GM21447 (cell line): ENCODE results near the gene FLAD1.
"Not testable (repeated sequence)": the region's sequence is repeated elsewhere in the genome, so short reads cannot be mapped to it uniquely, and the experiment has no call there.

Source experiments
- ATAC-seq: cut with Tn5 transposase; IDR thresholded peaks from one replicate; pipeline ENCODE4 v1.9.1; 2021; ENCODE audit not compliant: unreplicated experiment

FLAD1 gene

GRCh38 chr1:154988058-154988954 lies 5.2 kb downstream of the FLAD1 start:
- ATAC-seq: no peak

DNA sequence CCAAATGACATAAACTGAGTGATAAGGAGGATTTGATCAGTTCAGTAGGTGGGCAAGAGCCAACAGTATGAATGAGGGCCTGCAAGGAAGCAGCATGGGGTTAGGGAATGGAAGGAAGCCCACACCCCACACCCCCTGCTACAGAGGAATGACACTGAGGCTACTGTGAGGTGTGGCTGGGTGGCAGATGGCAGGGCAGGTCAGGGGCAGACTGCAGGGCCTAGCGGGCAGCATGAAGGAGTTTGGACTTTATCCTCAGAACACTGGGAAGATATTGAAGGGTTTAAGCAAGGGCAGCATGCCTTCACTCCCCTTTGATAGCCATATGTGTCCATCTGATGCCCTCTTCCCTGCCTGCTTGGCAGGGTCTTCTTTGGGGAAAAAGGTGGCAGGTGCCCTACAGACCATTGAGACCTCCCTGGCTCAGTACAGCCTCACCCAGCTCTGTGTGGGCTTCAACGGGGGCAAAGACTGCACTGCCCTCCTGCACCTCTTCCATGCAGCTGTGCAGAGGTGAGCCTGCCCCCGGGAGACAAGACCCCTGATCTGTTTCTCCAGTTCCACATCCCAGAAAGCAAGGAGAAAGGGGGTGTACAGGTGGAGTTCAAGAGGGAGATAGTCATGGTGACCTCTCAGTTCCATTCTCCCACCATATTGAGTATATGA lies 6.2 kb downstream of the FLAD1 start:
- no peak for ATAC-seq

DNA sequence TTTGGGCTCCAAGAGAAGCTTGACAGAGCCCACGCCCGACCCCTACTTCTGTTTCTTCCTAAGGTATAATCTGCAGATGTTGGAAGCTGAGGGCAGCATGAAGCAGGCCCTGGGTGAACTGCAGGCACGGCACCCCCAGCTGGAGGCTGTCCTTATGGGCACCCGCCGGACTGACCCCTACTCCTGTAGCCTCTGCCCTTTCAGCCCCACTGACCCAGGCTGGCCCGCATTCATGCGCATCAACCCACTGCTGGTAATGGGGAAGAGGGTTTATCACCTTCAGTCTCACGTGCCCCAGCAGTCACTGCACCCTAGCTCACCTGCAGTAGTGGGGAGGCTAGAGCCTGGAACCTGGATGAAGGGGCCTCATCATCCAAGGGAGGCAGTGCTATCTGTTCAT lies 7.1 kb downstream of the FLAD1 start:
- no peak for ATAC-seq

DNA sequence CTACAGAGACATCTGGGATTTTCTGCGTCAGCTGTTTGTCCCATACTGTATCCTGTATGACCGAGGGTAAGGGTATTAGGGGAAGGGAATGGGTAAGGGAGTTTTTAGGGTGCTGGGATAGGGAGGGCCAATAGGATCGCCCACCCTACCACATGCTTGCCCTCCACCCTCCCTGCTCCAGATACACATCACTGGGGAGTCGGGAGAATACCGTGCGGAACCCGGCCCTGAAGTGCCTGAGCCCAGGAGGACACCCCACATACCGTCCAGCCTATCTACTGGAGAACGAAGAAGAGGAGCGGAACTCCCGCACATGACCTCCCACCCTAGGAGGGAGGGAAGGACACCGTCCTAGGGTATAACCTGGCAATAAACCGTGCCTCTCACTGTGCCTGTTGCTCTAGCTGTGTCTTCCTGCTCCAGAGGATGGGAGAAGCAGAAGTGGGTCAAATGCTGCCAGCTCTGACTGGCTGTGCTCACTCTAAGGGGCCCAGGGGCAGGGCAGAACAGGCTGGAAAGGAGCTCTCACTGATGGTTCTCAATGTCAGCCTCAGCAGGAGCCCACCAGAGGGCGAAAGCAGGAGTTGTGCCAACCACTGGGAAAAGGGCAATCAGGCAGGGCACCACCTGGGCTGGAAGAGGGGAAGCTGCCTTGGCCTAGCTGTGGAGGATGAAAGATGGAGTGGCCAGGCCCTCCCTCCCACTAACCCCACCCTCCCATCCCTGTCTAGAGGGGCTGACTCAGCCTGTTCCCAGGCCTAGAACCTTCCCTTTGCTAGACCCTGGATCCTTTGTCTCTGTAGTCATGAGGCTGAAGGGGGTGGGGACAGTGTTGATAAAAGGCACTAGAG lies 9.8 kb downstream of the FLAD1 start:
- no peak for ATAC-seq

DNA sequence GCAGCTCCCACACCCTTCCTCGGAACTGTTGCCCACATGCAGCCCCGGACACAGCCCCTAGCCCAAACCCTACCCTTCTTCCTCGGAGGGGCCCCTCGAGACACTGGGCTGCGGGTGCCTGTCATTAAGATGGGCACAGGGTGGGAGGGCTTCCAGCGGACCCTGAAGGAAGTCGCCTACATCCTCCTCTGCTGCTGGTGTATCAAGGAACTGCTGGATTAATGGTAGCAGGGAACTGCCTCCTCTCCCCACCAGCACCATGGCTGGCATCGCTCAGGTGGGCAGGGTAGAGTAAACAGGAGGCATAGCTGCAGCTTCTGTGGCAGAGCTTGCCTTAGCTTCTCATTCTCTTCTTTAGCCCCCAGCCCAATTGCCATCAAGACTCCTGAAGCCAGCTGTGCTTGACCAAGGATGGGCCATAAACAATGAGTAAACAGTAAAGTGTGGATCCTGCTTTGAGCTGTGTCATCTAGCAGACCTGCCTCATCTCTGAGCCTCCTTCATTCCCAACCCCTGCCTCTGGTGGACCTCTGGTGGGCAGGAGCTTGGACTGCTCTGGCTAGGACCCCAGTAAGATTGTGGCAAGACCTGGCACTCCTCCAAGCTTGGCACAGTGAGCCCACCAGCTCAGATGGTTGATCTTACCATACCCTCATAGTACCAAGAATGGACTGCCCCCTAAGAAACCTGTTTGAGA lies 10.6 kb downstream of the FLAD1 start, which contains the start of gene LENEP:
TSS of gene LENEP (plus strand) at position 15 of the 697 bp plus-strand sequence. CDS start at position 37, 22 bp downstream.
- ATAC-seq: no peak

DNA sequence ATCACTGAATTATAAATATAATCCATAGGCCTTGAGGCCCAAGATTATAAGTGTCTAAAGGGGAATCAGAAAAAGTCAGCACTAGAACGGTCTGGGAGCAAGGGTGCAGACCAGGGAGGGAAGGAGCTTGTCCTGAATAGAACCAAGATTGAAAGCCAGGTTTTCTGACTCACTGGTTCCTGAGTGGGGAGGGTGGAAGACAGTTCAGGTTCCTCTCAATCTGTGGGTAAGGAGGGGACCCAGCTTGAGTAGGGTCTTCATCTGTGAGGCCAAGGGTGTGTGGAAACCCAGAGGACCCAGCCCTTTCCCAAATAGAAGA lies 11.1 kb downstream of the FLAD1 start:
- ATAC-seq: no peak

DNA sequence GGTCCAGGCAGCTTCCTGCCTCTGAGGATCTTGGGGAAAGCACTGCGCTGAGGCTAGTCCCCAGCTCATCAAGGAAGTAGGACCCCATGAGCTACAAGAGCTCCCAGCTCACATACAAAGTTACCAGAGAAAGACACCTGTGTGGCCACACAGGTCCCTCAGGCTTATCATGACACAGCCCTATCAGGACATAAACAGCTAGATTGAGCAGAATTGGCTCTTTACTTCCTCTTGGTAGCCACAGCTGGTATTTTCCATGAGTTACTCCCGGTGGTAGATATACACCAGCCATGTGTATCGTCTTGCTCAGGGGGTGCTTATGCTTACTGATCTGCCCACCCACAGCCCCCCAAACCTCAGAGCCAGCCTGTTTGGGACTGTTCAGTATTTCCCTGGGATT lies 11.4 kb downstream of the FLAD1 start:
- ATAC-seq: no peak

DNA sequence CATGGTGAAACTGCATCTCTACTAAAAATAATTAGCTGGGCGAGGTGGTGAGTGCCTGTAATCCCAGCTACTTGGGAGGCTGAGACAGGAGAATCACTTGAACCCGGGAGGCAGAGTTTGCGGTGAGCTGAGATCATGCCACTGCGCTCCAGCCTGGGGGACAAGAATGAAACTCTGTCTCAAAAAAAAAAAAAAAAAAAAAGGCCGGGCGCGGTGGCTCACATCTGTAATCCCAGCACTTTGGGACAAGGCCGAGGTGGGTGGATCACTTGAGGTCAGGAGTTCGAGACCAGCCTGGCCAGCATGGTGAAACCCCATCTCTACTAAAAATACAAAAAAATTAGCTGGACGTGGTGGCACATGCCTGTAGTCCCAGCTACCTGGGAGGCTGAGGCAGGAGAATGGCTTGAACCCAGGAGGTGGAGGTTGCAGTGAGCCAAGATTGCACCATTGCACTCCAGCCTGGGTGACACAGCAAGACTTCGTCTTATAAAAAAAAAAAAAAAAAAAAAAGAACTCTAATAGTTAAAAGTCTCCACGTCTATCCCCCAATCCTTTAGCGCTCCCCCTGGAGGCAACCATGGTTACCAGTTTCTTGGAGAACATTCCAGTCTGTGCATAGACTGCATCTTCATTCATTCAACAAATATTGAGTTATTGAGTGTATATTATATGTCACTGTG lies 12.3 kb downstream of the FLAD1 start:
- not testable (repeated sequence) for ATAC-seq

DNA sequence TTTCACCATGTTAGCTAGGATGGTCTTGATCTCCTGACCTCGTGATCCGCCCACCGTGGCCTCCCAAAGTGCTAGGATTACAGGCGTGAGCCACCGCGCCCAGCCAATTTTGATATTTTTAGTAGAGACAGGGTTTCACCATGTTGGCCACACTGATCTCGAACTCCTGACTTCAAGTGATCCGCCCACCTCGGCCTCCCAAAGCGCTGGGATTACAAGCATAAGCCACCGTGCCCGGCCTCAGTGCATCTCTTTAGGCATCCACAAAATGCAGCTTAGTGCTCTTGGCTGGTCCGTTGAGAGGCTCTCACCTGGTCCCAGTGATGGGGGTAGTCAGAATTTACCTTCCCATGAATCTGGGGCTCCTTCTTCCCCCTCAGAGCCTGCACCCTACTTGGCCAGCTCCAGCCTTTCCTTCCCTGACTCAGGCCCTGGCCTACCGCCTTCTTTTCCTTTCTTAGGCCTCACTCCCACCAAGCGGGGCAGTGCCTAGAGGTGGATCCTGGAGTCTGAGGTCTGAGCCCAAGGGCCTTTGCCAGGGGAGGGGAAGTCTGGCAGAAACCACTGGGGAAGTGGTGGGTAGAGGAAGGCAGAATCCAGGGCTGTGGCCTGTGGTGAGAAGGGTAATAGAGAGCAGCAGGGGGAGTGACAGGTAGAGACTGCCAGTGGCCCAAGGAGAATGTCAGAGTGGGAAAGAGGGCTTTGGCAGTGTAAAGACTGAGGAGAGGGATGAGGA lies 14.0 kb downstream of the FLAD1 start:
- no peak for ATAC-seq

DNA sequence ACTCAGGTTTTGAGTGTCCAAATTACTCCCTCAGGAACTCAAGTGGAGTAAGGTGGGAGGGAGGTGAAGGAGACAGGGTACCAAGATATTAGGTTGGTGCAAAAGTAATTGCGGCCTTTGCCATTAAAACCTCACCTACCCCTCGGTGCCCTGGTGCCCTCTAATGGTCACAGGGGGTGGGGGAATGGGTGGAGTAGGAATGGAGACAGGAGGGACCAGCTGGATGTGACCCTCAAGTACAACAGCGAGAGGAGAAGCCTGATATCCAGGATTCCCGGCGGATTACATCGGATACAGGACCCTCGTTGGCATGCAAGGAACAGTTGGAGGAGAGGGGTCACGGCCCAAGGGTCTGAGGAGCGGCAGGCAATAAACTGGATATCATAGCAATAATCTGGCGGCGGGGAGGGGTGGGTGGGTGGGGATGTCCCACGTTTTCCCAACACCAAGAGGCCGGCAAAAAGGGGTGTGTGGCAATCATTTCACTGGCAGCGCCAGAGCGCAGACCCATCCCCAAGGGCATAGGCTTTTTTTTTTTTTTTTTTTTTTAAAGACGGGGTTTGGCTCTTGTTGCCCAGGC lies 15.1 kb downstream of the FLAD1 start:
- no peak for ATAC-seq

DNA sequence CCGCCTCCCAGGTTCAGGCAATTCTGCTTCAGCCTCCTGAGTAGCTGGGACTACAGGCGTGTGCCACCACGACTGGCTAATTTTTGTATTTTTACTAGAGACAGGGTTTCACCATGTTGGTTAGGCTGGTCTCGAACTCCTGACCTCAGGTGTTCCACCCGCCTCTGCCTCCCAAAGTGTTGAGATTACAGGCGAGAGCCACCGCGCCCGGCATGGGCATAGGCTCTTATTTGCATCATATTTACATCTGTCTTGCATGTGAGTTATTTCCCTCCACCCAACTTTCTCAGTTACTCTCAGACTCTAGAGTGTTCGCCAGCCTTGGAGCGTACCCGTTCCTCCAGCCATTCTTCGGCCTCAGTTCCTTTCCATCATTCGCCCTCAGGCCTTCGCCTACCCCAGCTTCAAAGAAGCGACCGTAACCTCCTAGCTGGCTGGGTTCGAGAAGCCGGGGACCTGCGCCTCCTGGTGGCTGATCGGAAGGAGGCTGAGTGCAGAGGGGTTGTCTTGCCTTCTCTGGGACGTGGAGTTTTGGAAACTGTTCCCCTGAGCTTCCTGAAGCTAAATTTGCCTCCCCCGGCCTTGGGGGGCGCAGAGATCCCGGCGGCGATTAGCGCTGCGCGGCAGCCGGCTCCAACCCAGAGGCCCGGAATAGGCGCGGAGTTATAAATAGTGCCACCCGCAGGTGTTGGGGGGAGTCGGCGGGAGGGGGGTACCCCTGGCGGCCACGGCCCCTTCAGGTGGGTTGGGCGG lies 15.8 kb downstream of the FLAD1 start:
- no peak for ATAC-seq

GRCh38 chr1:154999571-155000410 lies 16.6 kb downstream of the FLAD1 start:
- no peak for ATAC-seq

DNA sequence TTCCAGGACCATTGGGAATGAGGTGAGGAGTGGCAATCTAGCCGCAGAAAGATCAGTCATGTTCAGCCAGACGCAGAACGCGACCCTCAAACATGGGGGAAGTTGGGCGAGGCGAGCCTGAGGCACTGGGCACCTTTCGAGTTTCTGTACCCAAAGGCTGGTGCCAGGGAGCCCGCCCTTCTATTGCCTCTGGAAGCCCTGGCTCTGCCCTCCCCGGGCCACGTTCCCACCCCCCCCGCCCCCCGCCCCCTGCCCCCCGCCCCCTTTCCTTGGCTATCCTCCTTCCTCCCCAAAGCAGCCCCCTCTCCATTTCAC lies 17.2 kb downstream of the FLAD1 start:
- no peak for ATAC-seq

- ATAC-seq: peak; percentile 38
Measured at GRCh38 chr1:155000726-155001424, 17.7 kb downstream of the FLAD1 start.

GRCh38 chr1:155001425-155001674 lies 18.2 kb downstream of the FLAD1 start:
- no peak for ATAC-seq

GRCh38 chr1:155001675-155002463 lies 18.7 kb downstream of the FLAD1 start:
- peak; percentile 49 for ATAC-seq
